Stimulated activated CD4-positive, alpha-beta T cell treated with anti-CD3 and anti-CD28 coated beads, Interleukin-4, amount 100 ng/mL, for 48 hours (primary cell): ENCODE data around the gene EVA1A.
"Not testable (repeated sequence)": the region's sequence is repeated elsewhere in the genome, so short reads cannot be mapped to it uniquely, and the experiment has no call there.

Source experiments
- DNase-seq, 2 donors: peaks; one replicate each; pipeline ENCODE4 v3.0.0-alpha.2; 2020; ENCODE audit warnings: low read depth in 2 of 2

Gene EVA1A

GRCh38 chr2:75483878-75484277 is 76.9 kb downstream of the EVA1A start:
- DNase-seq: no peak

DNA sequence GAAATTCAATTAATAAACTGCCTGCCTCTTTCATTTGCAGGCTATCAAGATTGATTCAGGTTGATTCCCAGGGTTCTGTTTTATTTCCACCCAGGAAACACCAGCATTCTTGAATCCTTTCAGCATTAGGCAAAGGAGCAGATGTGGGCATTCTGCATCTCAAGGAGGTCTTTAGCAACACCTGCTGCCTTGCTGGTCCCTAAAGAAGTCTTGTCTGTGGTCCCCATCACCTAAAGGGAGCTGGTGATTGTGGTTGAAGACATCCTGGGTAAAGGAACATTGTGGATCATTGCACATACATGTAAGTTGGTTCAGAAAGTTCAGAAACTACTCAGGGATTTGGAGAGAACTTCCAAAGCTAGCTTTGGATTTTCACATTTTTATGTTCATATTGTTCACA is 78.3 kb downstream of the EVA1A start:
- no peak for DNase-seq

DNA sequence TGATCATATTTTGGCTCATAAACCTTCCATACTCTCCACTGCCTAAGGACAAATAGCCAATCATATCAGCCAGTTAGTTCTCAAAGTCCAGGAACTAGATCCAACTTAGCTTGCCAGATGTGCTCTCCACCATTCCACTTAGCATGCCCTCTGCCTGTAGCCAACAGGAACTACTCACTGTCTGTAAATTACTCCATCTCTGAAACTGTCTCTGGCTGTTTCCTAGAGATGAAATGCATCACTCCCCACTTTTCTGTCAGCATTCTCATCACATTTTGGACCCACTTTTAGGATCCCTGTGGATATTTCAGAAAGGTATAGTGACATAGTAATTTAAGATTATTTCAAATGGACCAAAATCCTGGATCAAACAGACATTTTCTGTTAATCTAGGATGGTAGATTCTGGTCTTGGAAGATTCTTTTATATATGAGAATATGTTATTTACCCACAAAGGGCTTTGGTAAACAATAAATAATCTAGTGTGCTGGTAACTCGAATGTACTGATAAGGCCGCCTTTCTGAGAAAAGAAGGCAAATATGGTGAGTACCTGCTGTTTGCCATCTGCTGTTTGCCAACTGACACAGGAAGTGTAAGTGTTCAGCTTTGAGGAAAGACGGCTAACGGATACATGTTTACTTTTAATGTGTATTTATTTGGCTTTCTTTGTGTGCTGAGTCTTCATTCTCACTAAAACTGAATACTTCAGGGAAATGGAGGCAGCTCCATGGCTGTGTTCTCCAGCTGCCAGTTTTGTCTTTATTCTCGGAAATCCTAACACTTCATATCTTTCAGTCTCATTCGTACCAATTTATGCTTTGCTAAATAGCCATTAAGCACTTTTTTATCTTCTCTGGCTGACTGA is 79.5 kb downstream of the EVA1A start:
- DNase-seq: no peak

DNA sequence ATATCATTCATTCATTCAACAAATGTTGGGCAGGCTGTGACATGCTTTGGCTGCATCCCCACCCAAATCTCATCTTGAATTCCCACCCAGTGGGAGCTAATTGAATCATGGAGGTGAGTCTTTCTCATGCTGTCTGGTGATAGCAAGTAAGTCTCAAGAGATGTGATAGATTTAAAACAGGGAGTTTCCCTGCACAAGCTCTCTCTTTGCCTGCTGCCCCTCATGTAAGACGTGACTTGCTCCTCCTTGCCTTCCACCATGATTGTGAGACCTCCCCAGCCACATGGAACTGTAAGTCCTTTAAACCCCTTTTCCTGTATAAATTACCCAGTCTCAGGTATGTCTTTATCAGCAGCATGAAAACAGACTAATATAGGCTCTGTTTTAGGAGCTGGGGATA is 83.0 kb downstream of the EVA1A start:
- DNase-seq: not testable (repeated sequence)

- no peak for DNase-seq
These were observed 84.0 kb downstream of the EVA1A start for GRCh38 chr2:75476761-75477160.

DNA sequence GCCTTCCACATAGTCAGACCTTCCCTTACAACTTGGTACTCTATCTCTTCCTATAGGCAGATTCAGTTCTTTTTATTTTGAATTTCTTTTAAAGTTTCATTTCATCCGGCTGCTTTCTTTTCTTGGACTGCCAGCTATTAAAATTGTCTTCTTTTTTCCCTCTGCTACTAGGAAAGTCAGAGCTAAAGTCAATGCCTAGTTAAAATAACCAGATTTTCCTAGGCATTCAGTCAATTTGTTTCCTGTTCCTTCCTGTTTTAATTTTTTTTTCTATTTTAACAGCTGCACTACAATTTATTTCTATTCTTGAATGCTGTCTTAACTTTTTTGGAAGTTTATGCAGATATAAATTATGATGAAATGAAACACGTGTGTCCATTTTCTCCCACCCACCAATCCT is 84.8 kb downstream of the EVA1A start:
- no peak for DNase-seq

GRCh38 chr2:75475049-75475448 is 85.7 kb downstream of the EVA1A start:
- DNase-seq: no peak

GRCh38 chr2:75474115-75474514 is 86.6 kb downstream of the EVA1A start:
- no peak for DNase-seq

DNA sequence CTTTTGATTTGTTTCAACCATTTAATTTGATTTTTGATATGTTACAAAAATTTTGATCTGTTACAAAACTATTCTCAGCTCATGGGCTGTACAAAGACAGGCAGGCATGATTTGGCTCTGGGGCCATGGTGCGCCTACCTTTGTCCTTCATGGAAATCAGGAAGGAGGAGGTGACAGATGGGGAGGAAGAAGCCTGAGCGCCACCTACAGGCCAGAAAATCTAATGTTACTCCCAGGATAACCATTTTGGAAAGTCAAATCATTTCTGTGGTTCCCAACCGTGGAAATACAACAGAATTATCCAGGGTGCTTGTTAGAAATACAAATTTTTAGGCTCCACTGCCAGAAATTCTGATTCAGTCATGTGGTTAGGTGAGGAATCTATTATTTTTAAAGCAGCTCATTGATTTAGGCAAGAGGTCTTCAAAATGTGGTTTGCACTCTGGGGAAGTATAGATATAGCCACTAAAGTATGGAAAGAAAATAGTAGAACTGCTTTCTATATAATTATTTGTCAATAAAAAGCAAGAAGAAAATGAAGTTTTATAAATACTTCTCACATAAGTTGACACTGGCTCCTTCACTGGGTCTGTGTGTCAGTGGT is 93.9 kb downstream of the EVA1A start:
- DNase-seq: no peak

GRCh38 chr2:75465317-75465984 is 95.3 kb downstream of the EVA1A start:
- no peak for DNase-seq

GRCh38 chr2:75464348-75464946 is 96.3 kb downstream of the EVA1A start:
- no peak for DNase-seq

DNA sequence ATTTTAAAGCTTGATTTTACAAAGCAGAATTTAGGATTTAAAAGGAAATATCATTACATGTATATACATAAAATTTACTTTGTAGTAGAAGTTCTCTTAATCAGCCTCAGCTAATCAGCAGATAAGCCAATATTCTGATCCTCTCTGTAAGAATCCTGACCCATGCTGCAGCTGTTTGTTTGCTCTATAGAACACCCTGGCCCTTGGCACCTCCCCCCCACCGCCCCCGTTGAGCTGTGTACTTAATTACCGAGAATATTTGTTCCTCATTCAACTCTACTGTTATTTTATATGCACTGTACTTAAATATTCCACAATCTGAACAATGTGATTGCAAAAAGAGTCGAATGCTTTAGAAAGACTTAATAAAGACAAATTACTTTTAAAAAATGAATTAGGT is 98.0 kb downstream of the EVA1A start:
- DNase-seq: no peak

DNA sequence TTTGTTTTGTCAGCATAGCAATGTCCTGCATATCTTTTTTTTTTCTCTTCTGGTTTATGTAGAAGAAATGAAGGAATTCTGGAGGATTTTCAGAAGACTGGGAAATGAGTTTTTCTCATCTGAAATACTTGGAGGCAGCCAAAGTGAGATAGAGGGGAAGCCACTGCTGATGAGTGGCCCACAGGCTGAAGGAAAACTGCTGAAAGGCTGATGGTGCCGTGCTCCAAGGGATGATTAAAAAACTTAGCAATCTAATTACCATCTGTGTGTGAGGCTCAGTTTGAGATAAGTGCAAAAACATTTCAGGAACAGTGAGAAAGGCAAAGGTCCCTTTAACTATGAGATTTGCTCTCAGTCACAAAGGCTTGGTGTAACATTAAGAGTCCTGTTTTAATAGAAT is 98.5 kb downstream of the EVA1A start:
- DNase-seq: no peak

GRCh38 chr2:75460630-75461029 is 100.1 kb downstream of the EVA1A start:
- DNase-seq: no peak

GRCh38 chr2:75459565-75460310 is 101.0 kb downstream of the EVA1A start:
- DNase-seq: no peak

DNA sequence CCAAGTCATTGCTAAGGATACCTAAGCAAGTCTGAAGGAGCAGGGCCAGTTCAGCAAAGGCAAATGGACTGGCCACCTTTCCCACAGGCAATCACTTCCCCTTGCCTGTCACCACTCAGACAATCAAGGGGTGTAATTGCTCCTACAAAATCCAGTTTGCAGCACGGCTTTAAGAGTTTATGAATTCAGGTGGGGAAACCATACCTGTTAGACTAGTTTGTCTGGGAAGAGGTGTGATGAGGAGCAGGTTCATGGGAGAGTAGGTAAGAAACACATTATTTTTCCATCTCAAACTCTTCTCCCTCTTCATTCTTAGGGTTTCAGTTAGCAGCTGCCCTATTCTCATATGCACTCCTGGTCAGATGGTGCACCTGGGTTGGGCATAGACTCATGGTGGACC is 102.5 kb downstream of the EVA1A start:
- DNase-seq: no peak

- DNase-seq: no peak
These were observed 103.9 kb downstream of the EVA1A start for GRCh38 chr2:75456825-75457224.

DNA sequence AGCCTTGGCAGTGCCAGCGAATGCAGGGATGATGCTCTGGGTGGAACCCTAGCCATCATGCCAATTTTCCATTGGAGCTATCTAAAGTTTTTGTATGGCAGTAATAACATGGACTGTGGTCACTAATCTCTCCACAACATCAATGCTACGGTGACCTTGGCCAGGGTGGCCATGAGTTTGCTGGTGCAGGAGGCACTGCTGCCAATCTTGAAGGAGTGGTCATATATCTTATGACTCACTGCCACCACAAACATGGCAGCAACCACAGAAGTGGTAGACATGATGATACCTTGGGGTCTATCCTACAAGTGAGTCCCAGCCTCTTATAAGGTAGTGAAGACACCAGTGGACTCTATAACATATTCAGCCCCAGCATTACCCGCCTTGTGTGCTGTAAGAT is 104.6 kb downstream of the EVA1A start:
- DNase-seq: no peak

- no peak for DNase-seq
These were observed 106.5 kb downstream of the EVA1A start for GRCh38 chr2:75454241-75454620.

DNA sequence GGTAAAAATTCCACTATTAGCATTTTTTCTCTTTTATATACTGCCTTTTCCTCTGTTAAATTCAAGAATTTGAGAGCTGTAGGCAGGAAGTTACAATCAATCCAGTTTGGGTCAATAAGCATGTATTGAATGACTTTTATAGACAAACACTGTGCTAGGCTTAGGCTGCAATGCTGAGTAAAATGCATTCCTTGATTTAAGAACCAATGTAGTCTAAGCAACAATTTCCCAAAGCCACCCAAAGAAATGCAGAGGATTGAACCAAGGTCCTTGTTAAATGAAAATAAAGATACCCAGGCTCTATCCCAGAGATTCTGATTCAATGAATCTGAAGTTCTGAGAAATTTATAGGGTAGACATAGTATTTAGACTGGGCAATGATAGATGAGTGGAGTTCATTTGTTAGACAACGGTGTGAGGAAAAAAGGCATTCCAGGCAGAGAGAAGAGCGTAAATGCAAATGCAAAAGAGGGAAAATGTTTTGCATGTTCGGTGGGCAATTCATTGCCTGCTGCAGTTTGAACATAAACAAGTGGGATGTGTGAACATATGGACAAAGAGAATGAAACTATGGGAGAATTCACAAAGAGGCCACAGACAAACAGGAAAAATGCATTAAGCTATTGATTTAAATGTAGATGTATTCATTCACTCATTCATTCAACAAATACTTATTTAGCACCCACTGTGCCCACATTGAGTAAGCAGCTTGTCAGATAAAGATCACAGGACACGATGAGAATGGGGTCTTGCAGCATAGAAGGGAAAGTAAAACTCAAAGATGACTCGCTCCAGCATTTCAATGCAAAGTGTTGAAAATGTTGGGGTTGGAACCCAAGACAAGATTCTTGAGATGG is 107.1 kb downstream of the EVA1A start:
- no peak for DNase-seq

- DNase-seq: no peak
These were observed 110.7 kb downstream of the EVA1A start for GRCh38 chr2:75450068-75450467.
